GM21526 (cell line): ENCODE results near the gene EDC4.
"Not testable (repeated sequence)": the region's sequence is repeated elsewhere in the genome, so short reads cannot be mapped to it uniquely, and the experiment has no call there.

ENCODE experiments used
- ATAC-seq: cut with Tn5 transposase; IDR thresholded peaks from one replicate; pipeline ENCODE4 v1.9.1; 2021; ENCODE audit warnings: moderate library complexity; ENCODE audit not compliant: unreplicated experiment, low FRiP score

The EDC4 gene

GRCh38 chr16:67901734-67902133, 28.9 kb downstream of the EDC4 start:
- ATAC-seq, result no peak

- no peak for ATAC-seq
Observed at GRCh38 chr16:67902831-67903230, 30.0 kb downstream of the EDC4 start.

- ATAC-seq, result no peak
Observed at GRCh38 chr16:67907397-67908180, 34.7 kb downstream of the EDC4 start.

- ATAC-seq, result no peak
Observed at GRCh38 chr16:67909056-67909742, 36.3 kb downstream of the EDC4 start.

- no peak for ATAC-seq
Observed at GRCh38 chr16:67910158-67910557, 37.3 kb downstream of the EDC4 start.

GRCh38 chr16:67914758-67915495, 42.1 kb downstream of the EDC4 start:
- ATAC-seq, result no peak

GRCh38 chr16:67915496-67915769, 42.6 kb downstream of the EDC4 start:
- ATAC-seq, result not testable (repeated sequence)

GRCh38 chr16:67915831-67916723, 43.2 kb downstream of the EDC4 start:
- no peak for ATAC-seq

GRCh38 chr16:67917140-67917851, 44.4 kb downstream of the EDC4 start:
- no peak for ATAC-seq

GRCh38 chr16:67917852-67918236, 45.0 kb downstream of the EDC4 start:
- no peak for ATAC-seq

- no peak for ATAC-seq
Observed at GRCh38 chr16:67919622-67920221, 46.9 kb downstream of the EDC4 start.

- ATAC-seq, result no peak
Observed at GRCh38 chr16:67922221-67922620, 49.4 kb downstream of the EDC4 start.

GRCh38 chr16:67922740-67923139, 49.9 kb downstream of the EDC4 start:
- no peak for ATAC-seq

- ATAC-seq, result no peak
Observed at GRCh38 chr16:67923414-67924116, 50.7 kb downstream of the EDC4 start.

GRCh38 chr16:67924140-67924906, 51.5 kb downstream of the EDC4 start:
- no peak for ATAC-seq

- no peak for ATAC-seq
Observed at GRCh38 chr16:67926181-67926750, 53.4 kb downstream of the EDC4 start.

GRCh38 chr16:67927131-67927941, 54.5 kb downstream of the EDC4 start:
- no peak for ATAC-seq
